NCI-H1105 (cell line): ENCODE measurements around the gene PZP.

Source experiments
- DNase-seq: peaks from one replicate; lab custom pipeline; 2025; lab: John Stamatoyannopoulos, UW

The PZP gene

DNA sequence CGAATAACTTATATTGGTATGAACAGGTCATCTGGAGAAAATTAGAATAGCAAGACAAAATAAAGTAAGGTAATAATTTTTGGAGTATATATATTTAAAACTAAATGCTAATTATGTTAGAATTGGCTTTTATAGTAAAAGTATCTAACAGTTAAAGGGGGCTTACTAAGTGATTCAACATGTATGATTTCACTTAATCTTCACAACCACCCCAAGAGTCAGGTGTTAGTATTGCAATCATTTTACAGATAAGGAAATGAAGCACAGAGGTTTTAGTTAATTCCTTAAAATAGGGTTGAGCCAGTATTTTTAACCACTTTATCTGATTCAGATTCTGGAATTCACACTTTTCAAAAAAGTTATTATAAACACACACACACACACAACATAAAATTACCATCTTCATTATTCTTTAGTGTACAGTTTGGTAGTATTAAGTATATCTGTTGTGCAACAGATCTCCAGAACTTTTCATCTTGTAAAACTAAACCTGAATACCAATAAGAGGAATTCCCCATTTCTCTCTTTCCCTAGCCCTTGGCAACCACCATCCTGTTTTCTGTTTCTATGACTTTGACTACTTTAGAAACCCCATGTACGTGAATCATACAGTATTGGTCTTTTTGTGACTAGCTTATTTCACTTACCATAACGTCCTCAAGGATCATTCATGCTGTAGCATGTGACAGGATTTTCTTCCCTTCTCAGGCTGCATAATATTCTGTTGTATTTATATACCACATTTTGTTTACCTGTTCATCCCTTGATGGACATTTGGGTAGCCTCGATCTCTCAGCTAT is 104.9 kb downstream of the PZP start:
- no peak for DNase-seq

DNA sequence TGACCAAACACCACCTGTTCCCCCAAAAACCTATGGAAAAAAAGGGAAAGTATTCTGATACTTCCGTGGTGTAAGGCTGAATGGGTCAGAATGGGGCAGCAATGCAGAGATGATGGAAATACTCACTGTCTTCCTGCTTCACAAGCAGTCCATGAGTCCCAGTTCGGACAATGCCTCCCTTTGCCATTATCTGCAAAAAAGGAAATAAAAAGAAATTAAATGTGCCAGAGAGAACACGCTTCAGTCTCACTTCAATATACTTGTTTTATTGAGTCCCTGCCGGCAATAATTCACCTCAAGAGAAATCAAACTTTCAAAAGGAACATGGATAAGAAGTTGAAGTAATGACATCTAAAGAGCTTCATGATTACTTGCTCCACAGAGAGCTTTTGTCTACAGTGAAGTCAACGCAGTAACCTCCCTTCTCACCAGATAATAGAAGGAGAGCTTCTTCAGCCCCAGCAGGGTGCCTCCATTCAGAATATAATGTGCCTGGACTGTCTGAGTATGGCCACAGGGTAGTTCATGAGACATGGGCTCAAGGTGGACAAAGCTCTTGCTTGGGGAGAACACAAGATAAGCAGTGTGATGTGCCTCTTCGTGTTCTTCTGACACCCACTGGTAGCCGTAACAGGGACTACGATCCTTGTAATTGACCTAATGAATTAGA is 107.0 kb downstream of the PZP start:
- no peak for DNase-seq

DNA sequence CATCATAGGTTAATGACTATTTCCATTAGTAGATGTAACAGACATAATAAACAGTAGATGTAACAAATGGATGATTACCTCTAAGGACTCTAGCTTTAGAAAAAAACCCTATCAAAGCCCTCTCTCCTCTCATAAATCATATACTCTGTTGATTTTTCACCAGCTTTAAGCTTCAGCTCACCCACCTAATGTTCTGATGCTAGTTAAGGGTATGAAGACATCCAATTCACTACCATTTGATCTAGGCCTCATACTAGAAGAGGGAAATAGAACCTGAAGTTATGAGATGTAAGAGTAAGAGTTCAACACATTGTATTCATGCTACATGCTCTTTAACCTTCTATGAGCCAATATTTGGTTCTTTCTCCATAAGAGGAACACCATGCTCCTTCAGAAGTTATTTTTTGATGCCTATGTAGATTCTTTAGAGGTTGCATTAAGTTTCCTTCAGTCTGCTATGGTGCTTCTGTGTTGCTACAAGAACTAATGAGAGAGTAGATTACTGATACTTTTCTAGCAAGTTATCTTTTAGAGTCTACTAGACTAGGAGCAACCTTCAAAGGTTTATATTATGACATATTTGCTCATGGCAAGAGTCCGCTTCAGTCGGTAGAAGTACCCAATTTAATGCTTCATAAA is 108.5 kb downstream of the PZP start:
- no peak for DNase-seq
